Transverse colon (tissue), 4 donors: ENCODE data around the gene GBF1. TPM values are rescaled to one million over a fixed set of nuclear protein-coding genes. Genes with fewer than 3 reads are reported as not detected.

Experiments
- DNase-seq: peaks from one replicate; pipeline ENCODE4 v3.0.0-alpha.2; 2019
- H3K27ac ChIP-seq, 4 donors: fragments of 200-600 bp; sonication (generic); 2 replicates each; pipeline ENCODE4 v1.5.1; 2016 to 2018; ENCODE audit warnings: inconsistent platforms in 4 of 4
- H3K27me3 ChIP-seq: fragments of 200-600 bp; sonication (generic); 2 replicates; pipeline ENCODE4 v1.5.1; 2017; ENCODE audit warnings: inconsistent platforms
- H3K36me3 ChIP-seq, 4 donors: fragments of 200-600 bp; sonication (generic); 2 replicates each; pipeline ENCODE4 v1.5.1; 2017 to 2019; ENCODE audit warnings: inconsistent platforms in 4 of 4
- H3K4me1 ChIP-seq, 4 donors: fragments of 200-600 bp; sonication (generic); 2 replicates each; pipeline ENCODE4 v1.5.1; 2017 to 2020; ENCODE audit warnings: inconsistent platforms in 4 of 4
- H3K4me3 ChIP-seq, 4 donors: fragments of 200-600 bp; sonication (generic); 1 replicate in 1 of 4; 2 replicates in 3 of 4; pipeline versions ENCODE4 v1.5.1 to v1.6.1; 2017 to 2019; ENCODE audit warnings: inconsistent platforms in 4 of 4
- H3K9me3 ChIP-seq, 2 donors: fragments of 200-600 bp; sonication (generic); 2 replicates each; pipeline ENCODE4 v1.5.1; 2017 to 2019; ENCODE audit warnings: inconsistent platforms in 2 of 2
- EP300 ChIP-seq: sonication (generic); formaldehyde crosslinking; IDR thresholded peaks from one replicate; pipeline ENCODE4 v1.6.1; 2017; ENCODE audit warnings: antibody characterized with exemption, low read depth
- POLR2A ChIP-seq: fragments of 450-650 bp; IDR thresholded peaks from one replicate; pipeline ENCODE4 v1.6.1; 2016; ENCODE audit warnings: antibody characterized with exemption, mild to moderate bottlenecking, moderate library complexity
- POLR2AphosphoS5 ChIP-seq, 3 donors: sonication (generic); formaldehyde crosslinking; IDR thresholded peaks; one replicate each; pipeline ENCODE4 v1.6.1; 2016; ENCODE audit warnings: antibody characterized with exemption in 3 of 3
- WGBS, 2 donors: methylation state at CpG; one replicate each; pipeline ENCODE4 v1.1.5; 2018; ENCODE audit warnings: low coverage in 1 of 2; 5-methylcytosine and 5-hydroxymethylcytosine counted together
- in situ Hi-C, 4 donors: fragments of 200-750 bp; cut with MboI; loops; one replicate each; pipeline versions ENCODE4 v1.15.0 to v1.15.1; 2017; ENCODE audit warnings: low sequenced_read_pairs in 3 of 4, low pct_ligation_motif_present in 1 of 4, low pct_unique_long_range_greater_than_20kb in 1 of 4
- intact Hi-C: fragments of 100-400 bp; cut with DNase I; formaldehyde crosslinking; loops from one replicate; pipeline ENCODE4 v1.15.1; 2023; ENCODE audit warnings: low total_unique reads
- total RNA-seq, 4 donors: library from RNA; depleted of rRNA; stranded (reverse); fragments of >200 nt; gene quantifications; one replicate each; pipeline ENCODE4 v1.1.0, GENCODE V29; 2016
- TF ChIP-seq, protein P1 (sequence below), 5 experiments: fragments of 200-600 bp in 3 of 5; fragments of 450-650 bp in 2 of 5; sonication (generic) in 3 of 5; IDR thresholded peaks; 1 replicate in 2 of 5; 2 replicates in 3 of 5; pipeline ENCODE4 v1.5.1; 2016 to 2017; ENCODE audit warnings: antibody characterized with exemption in 5 of 5, inconsistent platforms in 3 of 5, mild to moderate bottlenecking in 2 of 5, moderate library complexity in 1 of 5

The GBF1 gene
- total RNA-seq, 4 donors from 2014 or later = 60.5 to 97.6 (median 67.5) TPM

DNA sequence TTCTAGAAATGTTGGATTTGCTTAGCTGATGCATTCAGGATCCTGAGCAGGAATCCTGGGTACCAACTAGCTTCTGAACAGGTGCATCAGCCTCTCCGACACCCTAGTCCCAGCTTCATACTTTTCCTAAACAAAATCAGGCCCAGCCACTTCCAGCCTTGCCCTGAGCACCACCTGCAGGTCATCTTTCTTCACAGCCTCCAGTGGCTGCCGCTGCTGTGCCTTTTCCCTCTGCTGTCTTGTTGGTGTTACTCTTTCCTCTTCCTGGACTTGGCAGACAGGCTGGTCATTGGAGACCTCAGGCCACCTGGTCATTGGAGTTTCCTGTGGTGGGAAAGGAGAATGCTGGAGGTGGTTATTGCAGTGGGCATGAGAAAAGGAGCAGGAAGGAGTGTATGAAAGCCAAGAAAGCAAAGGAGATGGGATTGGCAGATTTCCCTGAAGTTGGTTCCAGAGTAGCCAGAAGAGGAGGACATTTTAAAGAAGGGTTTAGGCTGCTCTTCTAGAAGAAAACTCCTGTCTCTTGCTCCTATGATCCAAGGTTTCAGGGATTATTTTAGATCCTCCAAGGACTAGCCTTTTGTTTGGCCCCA, 102.0 kb downstream of the GBF1 start:
- WGBS, 2 donors = 60% methylated on average over 2 of the region's 2 CpGs; no CpG with 5 or more reads in 1 of the 2 donors
- DNase-seq = peak; percentile 30
- Histone ChIP-seq H3K36me3 (peaks cover 0 to 20% (median 2%) of the 10 kb centered on the region in 4 donors), H3K4me1 (no peaks in the 10 kb centered on the region), H3K27me3 (no peaks in the 10 kb centered on the region), H3K4me3 (no peak overlapping the region), H3K27ac (no peak overlapping the region), H3K9me3 (no peaks in the 10 kb centered on the region)
- intact Hi-C loops = no loop called here
- no peak for TF ChIP-seq POLR2AphosphoS5 (IDR thresholded peaks at IDR 0.05)
- TF ChIP-seq, protein P1, sequence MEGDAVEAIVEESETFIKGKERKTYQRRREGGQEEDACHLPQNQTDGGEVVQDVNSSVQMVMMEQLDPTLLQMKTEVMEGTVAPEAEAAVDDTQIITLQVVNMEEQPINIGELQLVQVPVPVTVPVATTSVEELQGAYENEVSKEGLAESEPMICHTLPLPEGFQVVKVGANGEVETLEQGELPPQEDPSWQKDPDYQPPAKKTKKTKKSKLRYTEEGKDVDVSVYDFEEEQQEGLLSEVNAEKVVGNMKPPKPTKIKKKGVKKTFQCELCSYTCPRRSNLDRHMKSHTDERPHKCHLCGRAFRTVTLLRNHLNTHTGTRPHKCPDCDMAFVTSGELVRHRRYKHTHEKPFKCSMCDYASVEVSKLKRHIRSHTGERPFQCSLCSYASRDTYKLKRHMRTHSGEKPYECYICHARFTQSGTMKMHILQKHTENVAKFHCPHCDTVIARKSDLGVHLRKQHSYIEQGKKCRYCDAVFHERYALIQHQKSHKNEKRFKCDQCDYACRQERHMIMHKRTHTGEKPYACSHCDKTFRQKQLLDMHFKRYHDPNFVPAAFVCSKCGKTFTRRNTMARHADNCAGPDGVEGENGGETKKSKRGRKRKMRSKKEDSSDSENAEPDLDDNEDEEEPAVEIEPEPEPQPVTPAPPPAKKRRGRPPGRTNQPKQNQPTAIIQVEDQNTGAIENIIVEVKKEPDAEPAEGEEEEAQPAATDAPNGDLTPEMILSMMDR (IDR thresholded peaks at IDR 0.05) = peak; percentile 20 to 51 (median 38)
- in situ Hi-C loops = loop anchor here in 1 of 4 donors (10.0 kb wide), 1 partner anchor 123 kb away; the partner anchor contains the start of gene ELOVL3

DNA sequence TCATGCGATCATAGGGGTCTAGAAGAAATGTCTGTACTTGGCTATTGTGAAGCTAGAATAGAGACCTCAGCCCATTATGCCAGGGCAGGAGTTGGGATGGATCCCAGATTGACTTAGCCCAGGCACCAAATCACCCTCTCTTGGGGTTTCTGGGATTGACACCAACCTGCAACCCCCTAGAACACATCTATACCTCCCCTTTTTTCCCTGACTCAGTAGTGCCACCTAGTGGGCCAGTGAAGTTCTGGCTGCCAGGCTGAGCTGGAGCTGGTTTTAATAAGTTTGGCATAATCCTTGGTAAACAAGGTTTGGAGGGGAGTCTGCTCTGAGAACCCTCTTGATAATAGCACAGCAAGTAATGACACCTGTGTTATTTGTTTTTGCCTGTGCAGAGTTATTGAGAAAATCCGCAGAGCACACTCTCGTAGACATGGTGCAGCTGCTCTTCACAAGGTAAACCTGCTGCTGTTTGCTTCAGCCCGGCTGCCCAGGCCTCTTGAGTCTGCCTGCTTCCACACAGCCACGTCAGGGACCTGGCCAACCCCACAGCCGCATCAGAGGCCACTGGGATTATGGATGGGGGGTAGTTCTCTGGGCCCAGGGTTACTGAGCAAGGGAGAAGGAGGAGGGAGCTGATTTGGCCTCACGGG, 106.9 kb downstream of the GBF1 start:
- WGBS, 2 donors = 89% methylated on average over 7 of the region's 7 CpGs; no CpG with 5 or more reads in 1 of the 2 donors
- Histone ChIP-seq H3K27me3 (no peaks in the 10 kb centered on the region), H3K4me3 (no peak overlapping the region), H3K36me3 (peaks cover 0 to 37% (median 11%) of the 10 kb centered on the region in 4 donors), H3K4me1 (no peaks in the 10 kb centered on the region), H3K9me3 (no peaks in the 10 kb centered on the region), H3K27ac (no peak overlapping the region)
- peak; percentile 59 for DNase-seq
- TF ChIP-seq, protein P1 (IDR thresholded peaks at IDR 0.05) = peak; percentile 76 to 93 (median 83)
- TF ChIP-seq POLR2A = no peak
- in situ Hi-C loops = loop anchor here in 3 of 4 donors (5.0 to 10.0 kb wide), 2 partner anchors 125 to 127 kb away; partner anchors contain the start of gene ELOVL3 (in 3 of the 3)
- intact Hi-C loops = no loop called here

DNA sequence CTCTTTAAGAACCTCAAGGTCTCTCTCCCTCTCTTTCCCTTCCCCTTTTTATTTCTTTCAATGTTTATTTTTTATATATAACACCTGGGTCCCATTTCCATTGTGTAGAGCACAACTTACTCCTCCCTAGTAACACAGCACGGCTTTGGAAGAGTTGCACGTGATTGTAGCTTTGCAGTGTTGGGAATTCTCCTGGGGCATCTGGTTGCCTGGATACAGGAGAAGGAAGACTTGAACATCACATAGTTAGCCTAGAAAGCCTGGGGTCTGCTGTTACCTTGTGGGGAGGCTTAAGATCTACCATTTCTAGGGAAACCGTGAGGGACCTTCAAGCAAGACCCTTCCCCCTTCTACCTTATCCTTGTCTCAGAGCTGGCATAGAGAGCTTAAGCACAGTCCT, 109.1 kb downstream of the GBF1 start:
- intact Hi-C loops = no loop called here
- Histone ChIP-seq H3K4me3 (no peak overlapping the region), H3K4me1 (no peaks in the 10 kb centered on the region), H3K9me3 (no peaks in the 10 kb centered on the region), H3K27ac (no peak overlapping the region), H3K27me3 (no peaks in the 10 kb centered on the region), H3K36me3 (peaks cover 0 to 57% (median 22%) of the 10 kb centered on the region in 4 donors)
- in situ Hi-C loops = loop anchor here in 3 of 4 donors (5.0 to 10.0 kb wide), 2 partner anchors 127 to 130 kb away; partner anchors contain the start of gene ELOVL3 (in 3 of the 3)
- TF ChIP-seq POLR2A = no peak
- no peak for TF ChIP-seq EP300
- TF ChIP-seq, protein P1 (IDR thresholded peaks at IDR 0.05) = no peak
- no peak for TF ChIP-seq POLR2AphosphoS5 (IDR thresholded peaks at IDR 0.05)
- 88 to 100% methylated on average over 2 to 3 of the region's 3 CpGs for WGBS, 2 donors
- no peak for DNase-seq

DNA sequence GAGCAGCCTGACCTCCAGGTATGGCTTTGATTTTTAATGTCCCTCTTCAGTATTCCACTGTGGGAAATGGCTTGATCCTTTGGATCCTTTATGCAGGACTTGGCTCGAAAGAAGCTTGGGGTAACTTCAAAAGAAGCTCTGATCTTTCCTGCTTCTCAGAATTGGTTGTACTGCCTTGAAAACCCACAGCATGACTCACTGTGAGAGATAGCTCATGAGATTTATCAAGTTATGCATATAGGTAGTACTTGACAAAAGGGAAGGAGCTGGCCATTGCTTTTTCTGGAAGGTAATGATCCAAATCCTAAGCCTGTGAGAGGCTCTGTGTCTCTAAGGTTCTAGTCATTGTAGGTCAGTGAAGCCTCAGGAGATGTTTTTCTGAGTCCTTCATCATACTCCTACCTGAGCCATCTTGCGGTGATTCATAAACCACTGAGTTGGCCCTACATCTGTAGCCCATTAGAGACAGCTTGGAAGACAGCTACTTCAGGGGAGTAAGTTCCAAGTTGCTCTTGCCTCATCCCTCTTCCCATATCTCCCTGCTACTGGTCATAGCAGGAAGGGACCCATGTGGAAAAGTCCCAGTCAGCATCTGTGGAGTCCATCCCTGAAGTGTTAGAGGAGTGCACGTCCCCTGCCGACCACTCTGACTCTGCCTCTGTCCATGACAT, 113.5 kb downstream of the GBF1 start:
- intact Hi-C loops = no loop called here
- peaks cover 0 to 65% (median 30%) of the 10 kb centered on the region in 4 donors for H3K36me3 ChIP-seq

More for the DNA sequence above, 113.5 kb downstream of the GBF1 start:
- no peak overlapping the region for H3K4me3 ChIP-seq
- TF ChIP-seq POLR2A (no peak), POLR2AphosphoS5 (IDR thresholded peaks at IDR 0.05) (no peak), EP300 (no peak)
- TF ChIP-seq, protein P1 (IDR thresholded peaks at IDR 0.05) = no peak
- H3K4me1 ChIP-seq = no peaks in the 10 kb centered on the region
- in situ Hi-C loops = loop anchor here in 1 of 4 donors (10.0 kb wide), 1 partner anchor 134 kb away; the partner anchor contains the start of gene ELOVL3
- no peak overlapping the region for H3K27ac ChIP-seq
- no peaks in the 10 kb centered on the region for H3K27me3 ChIP-seq
- H3K9me3 ChIP-seq = no peaks in the 10 kb centered on the region
- 95 to 100% methylated on average over 1 to 4 of the region's 4 CpGs for WGBS, 2 donors
- no peak for DNase-seq
